MM.1S (cell line): ENCODE data around the gene CSTF2.

Experiments used
- DNase-seq: peaks from one replicate; pipeline ENCODE4 v3.0.0-alpha.2; 2015
- H2AFZ ChIP-seq: fragments of 300-600 bp; sonication (generic); 2 replicates; pipeline ENCODE4 v1.6.0; 2016; ENCODE audit warnings: antibody characterized with exemption, low read length
- H3F3A ChIP-seq: fragments of 300-600 bp; sonication (generic); 2 replicates; pipeline ENCODE4 v1.6.1; 2016; ENCODE audit warnings: mild to moderate bottlenecking, antibody characterized with exemption, low read length, moderate library complexity, mixed read lengths; ENCODE audit not compliant: insufficient read depth
- H3K27ac ChIP-seq: fragments of 300-600 bp; sonication (generic); 2 replicates; pipeline ENCODE4 v1.5.1; 2016; ENCODE audit warnings: mild to moderate bottlenecking, low read length
- H3K27me3 ChIP-seq: fragments of 300-600 bp; sonication (generic); replicated peaks from 2 replicates; pipeline ENCODE4 v1.6.0; 2016; ENCODE audit warnings: low read length; ENCODE audit not compliant: insufficient read depth
- H3K36me3 ChIP-seq: fragments of 300-600 bp; sonication (generic); replicated peaks from 2 replicates; pipeline ENCODE4 v1.6.1; 2016; ENCODE audit warnings: mild to moderate bottlenecking, low read length, mixed read lengths; ENCODE audit not compliant: insufficient read depth
- H3K4me1 ChIP-seq: fragments of 300-600 bp; sonication (generic); 2 replicates; pipeline ENCODE4 v1.6.1; 2016; ENCODE audit warnings: low read length, mixed read lengths
- H3K4me2 ChIP-seq: fragments of 300-600 bp; sonication (generic); 2 replicates; pipeline ENCODE4 v1.6.0; 2016; ENCODE audit warnings: low read depth, low read length
- H3K4me3 ChIP-seq: fragments of 300-600 bp; sonication (generic); 2 replicates; pipeline ENCODE4 v1.5.1; 2016; ENCODE audit warnings: low read length, mixed read lengths
- H3K79me2 ChIP-seq: fragments of 300-600 bp; sonication (generic); 2 replicates; pipeline ENCODE4 v1.6.1; 2016; ENCODE audit warnings: mixed run types, low read length, mixed read lengths
- H3K9ac ChIP-seq: fragments of 300-600 bp; sonication (generic); 2 replicates; pipeline ENCODE4 v1.6.1; 2016; ENCODE audit warnings: low read length, mixed read lengths
- H3K9me2 ChIP-seq: fragments of 300-600 bp; sonication (generic); replicated peaks from 2 replicates; pipeline ENCODE4 v1.6.1; 2016; ENCODE audit warnings: mild to moderate bottlenecking, low read length, mixed read lengths; ENCODE audit not compliant: insufficient read depth
- H3K9me3 ChIP-seq: fragments of 300-600 bp; sonication (generic); replicated peaks from 2 replicates; pipeline ENCODE4 v1.6.1; 2016; ENCODE audit warnings: mild to moderate bottlenecking, low read length, mixed read lengths; ENCODE audit not compliant: insufficient read depth
- H4K20me1 ChIP-seq: fragments of 300-600 bp; sonication (generic); 2 replicates; pipeline ENCODE4 v1.6.1; 2016; ENCODE audit warnings: mild to moderate bottlenecking, low read length, moderate library complexity, mixed read lengths; ENCODE audit not compliant: insufficient read depth
- CTCF ChIP-seq: fragments of 300-600 bp; sonication (generic); IDR thresholded peaks from 2 replicates; pipeline ENCODE4 v1.5.1; 2016; ENCODE audit warnings: antibody characterized with exemption, low read length, mixed read lengths
- EZH2 ChIP-seq: fragments of 300-600 bp; sonication (generic); optimal IDR thresholded peaks from 2 replicates; pipeline ENCODE3; 2017; ENCODE audit warnings: low read depth, mild to moderate bottlenecking, antibody characterized with exemption, low read length, mixed read lengths
- EZH2phosphoT487 ChIP-seq: fragments of 300-600 bp; sonication (generic); IDR thresholded peaks from 2 replicates; pipeline ENCODE4 v1.6.1; 2018; ENCODE audit warnings: antibody characterized with exemption, low read length

Gene CSTF2

DNA sequence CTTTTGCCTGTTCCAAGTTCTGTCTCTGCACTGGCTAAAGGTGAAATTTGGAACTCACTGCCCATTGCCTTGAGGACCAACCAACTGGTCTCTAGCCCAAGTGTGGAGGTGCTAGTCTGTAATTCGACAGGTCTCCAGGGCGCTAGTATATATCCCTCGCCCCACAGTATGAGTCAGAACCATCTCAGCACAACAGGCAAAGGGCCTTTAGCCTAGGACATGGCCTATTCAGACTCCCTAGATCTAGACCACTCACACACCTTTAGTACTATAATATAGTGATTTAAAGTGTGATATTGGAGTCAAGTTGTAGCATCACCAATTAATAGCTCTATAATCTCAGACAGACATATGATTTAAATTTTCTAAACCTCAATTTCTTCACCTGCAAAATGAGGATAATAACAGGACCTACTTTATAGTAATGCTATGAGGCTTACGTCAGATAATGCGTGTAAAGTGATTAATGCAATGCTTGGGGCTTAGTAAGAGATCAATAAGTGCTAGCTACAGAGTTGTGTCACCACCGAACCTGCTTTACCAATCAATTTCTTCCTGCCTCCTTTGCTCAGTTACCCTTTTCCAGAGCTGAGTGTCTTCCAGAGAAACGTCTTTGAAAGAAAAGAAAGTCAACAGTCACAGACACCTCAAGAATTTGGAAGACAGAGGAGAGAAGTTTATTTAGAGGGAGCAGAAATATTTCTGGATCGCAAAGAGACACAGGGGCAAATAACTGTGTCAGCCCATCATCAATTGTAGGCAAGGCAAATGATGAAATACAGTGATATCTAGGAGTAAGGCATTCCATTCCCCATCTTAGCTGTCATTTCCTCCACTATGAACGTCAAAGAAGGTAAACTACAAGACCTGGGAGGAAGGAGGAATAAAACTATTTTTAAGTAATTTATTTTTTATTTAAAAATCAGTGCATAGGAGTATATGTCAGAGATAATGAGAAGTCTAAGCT, 51.7 kb downstream of the CSTF2 start:
- no peak for DNase-seq
- no peak for TF ChIP-seq CTCF
- no peak for TF ChIP-seq EZH2phosphoT487
- no peak for TF ChIP-seq EZH2
- no peaks in the 10 kb centered on the region for H3K9me2 ChIP-seq

DNA sequence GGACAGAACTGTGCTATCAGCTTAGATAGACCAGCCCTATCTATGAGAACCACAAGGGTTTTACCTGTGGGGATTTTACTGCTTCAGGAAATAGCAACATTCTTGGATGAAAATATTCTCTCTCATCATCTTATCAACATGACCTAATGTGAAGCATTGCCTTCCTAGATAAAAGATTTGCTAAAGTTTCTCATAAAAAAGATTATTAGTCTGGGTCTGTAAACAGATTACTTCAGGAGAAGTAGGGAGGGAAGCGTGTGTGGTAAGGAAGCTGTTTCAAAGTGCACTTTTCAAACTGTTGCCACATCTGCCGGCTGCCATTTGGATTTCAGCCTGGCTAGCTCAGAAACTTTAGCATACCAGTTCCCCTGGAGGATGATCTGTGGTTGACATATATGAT, 54.1 kb downstream of the CSTF2 start, which contains the start of gene NOX1:
NOX1 (minus strand) TSS at position 35 of the 400 bp plus-strand sequence. CDS start 220 bp downstream, outside the sequence.
- H3K27ac ChIP-seq: no peak within 1 kb of the TSS
- no peaks in the 10 kb centered on the region for H3K9me3 ChIP-seq
- TF ChIP-seq CTCF: no peak
- no peak for TF ChIP-seq EZH2phosphoT487
- no peak for TF ChIP-seq EZH2
- H3K4me2 ChIP-seq: no peak within 1 kb of the TSS
- no peaks in the 10 kb centered on the region for H3K9me2 ChIP-seq
- peaks cover 3% of the 10 kb centered on the region; the same call in 1 of the 2 replicates for H3F3A ChIP-seq
- peaks cover 8% of the 10 kb centered on the region; the same call in 1 of the 2 replicates for H3K4me1 ChIP-seq
- no peak within 1 kb of the TSS for H3K9ac ChIP-seq
- H3K4me3 ChIP-seq: no peak within 1 kb of the TSS
- DNase-seq: no peak
- no peaks in the 10 kb centered on the region for H3K79me2 ChIP-seq
- H3K27me3 ChIP-seq: no peaks in the 10 kb centered on the region
- H4K20me1 ChIP-seq: no peaks in the 10 kb centered on the region
- no peak within 1 kb of the TSS for H2AFZ ChIP-seq
- H3K36me3 ChIP-seq: no peaks in the 10 kb centered on the region

More for the DNA sequence above, 51.7 kb downstream of the CSTF2 start:
- Histone ChIP-seq H3K4me3 (no peak overlapping the region), H4K20me1 (no peaks in the 10 kb centered on the region), H3K4me1 (peaks cover 8% of the 10 kb centered on the region; the same call in 1 of the 2 replicates), H3K27ac (no peak overlapping the region), H3K9ac (no peak overlapping the region), H3K79me2 (no peaks in the 10 kb centered on the region), H3K27me3 (no peaks in the 10 kb centered on the region), H3K9me3 (no peaks in the 10 kb centered on the region), H3K4me2 (no peak overlapping the region), H3K36me3 (no peaks in the 10 kb centered on the region), H2AFZ (no peak overlapping the region), H3F3A (peaks cover 3% of the 10 kb centered on the region; the same call in 1 of the 2 replicates)

- Histone ChIP-seq H3K9me3 (no peaks in the 10 kb centered on the region), H2AFZ (no peak overlapping the region), H3K4me2 (no peak overlapping the region), H3K9ac (no peak overlapping the region), H3K79me2 (no peaks in the 10 kb centered on the region), H3K27ac (no peak overlapping the region), H3F3A (no peaks in the 10 kb centered on the region), H3K9me2 (no peaks in the 10 kb centered on the region), H3K36me3 (no peaks in the 10 kb centered on the region), H3K4me3 (no peak overlapping the region), H3K4me1 (no peaks in the 10 kb centered on the region), H4K20me1 (no peaks in the 10 kb centered on the region), H3K27me3 (no peaks in the 10 kb centered on the region)
- no peak for DNase-seq
- TF ChIP-seq CTCF: no peak
- TF ChIP-seq EZH2phosphoT487: no peak
- no peak for TF ChIP-seq EZH2
Observed at GRCh38 chrX:100880368-100880767, 60.2 kb downstream of the CSTF2 start.
